Astrocyte (in vitro differentiated cells and primary cell): ENCODE measurements around the gene PARD6A.

ENCODE experiments used
- CTCF ChIP-seq: IDR thresholded peaks from 2 replicates; pipeline ENCODE4 v1.5.1; 2011; ENCODE audit warnings: low read depth, mild to moderate bottlenecking, inconsistent platforms, low read length, moderate library complexity; ENCODE audit not compliant: insufficient read depth
- EZH2 ChIP-seq: IDR thresholded peaks from 2 replicates; pipeline ENCODE4 v1.6.1; 2012; ENCODE audit warnings: mild to moderate bottlenecking, low read length, inconsistent platforms; ENCODE audit not compliant: insufficient read depth

DNA sequence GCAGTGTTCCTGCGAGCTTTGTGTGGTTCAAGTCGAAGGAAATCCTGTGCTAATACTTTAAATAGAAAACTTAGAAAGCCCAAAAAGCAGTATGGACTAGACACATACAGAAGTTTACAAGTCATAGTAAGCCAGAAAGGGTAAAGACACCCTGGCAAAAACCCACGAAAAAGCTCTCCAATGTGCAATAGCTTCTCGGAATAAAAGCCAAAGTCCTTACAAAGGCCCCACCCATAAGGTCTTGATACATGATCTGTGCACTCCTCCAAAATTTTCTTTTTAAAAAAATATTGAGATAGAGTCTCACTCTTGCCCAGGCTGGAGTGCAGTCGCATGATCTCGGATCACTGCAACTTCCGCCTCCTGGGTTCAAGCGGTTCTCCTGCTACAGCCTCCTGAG, 16.2 kb downstream of the PARD6A start:
- TF ChIP-seq CTCF = no peak
- TF ChIP-seq EZH2 = no peak
